Retinal pigment epithelial cell (primary cell): ENCODE measurements around the gene C1orf232.

Experiments used
- DNase-seq: peaks from one replicate; pipeline ENCODE4 v3.0.0-alpha.2; 2010; ENCODE audit warnings: low read depth
- H3K4me3 ChIP-seq: 2 replicates; pipeline ENCODE4 v1.5.1; 2011; ENCODE audit warnings: mild to moderate bottlenecking, low read length, control low read depth, moderate library complexity
- CTCF ChIP-seq: conservative IDR thresholded peaks from 2 replicates; pipeline ENCODE4 v1.5.1; 2011; ENCODE audit warnings: low read depth, low read length, control low read depth, inconsistent platforms

The C1orf232 gene

GRCh38 chr1:26121854-26122773, 46.6 kb downstream of the C1orf232 start:
- no peak for TF ChIP-seq CTCF
- no peak overlapping the region for H3K4me3 ChIP-seq
- no peak for DNase-seq

GRCh38 chr1:26119892-26120608, 48.7 kb downstream of the C1orf232 start:
- no peak for TF ChIP-seq CTCF
- no peak for DNase-seq
- no peak overlapping the region for H3K4me3 ChIP-seq

GRCh38 chr1:26114165-26114927, 54.4 kb downstream of the C1orf232 start:
- H3K4me3 ChIP-seq = no peak overlapping the region
- TF ChIP-seq CTCF = no peak
- no peak for DNase-seq
